IMR-90 (cell line): ENCODE data around the gene JAKMIP1. TPM values are rescaled to one million over a fixed set of nuclear protein-coding genes. Genes with fewer than 3 reads are reported as not detected.

Experiments
- ATAC-seq: fragments of 200-7000 bp; cut with Tn5 transposase; 2 replicates; pipeline ENCODE4 v1.9.1; 2020; ENCODE audit warnings: low read depth, mild to moderate bottlenecking, moderate library complexity
- BruUV-seq: library from RNA; stranded (reverse); fragments of 400-500 nt; replicated peaks from 2 replicates; lab custom pipeline; 2021; lab: Mats Ljungman, UMichigan
- CTCF ChIA-PET: fragments of 300-600 bp; formaldehyde crosslinking; extraction: SDS; loops from one replicate; lab custom pipeline; 2021; ENCODE audit warnings: antibody characterized with exemption; lab: Yijun Ruan, JAX
- POLR2A ChIA-PET: fragments of 300-600 bp; sonication (Branson Sonifier 250); formaldehyde crosslinking; loops from one replicate; lab custom pipeline; 2022; ENCODE audit warnings: antibody characterized with exemption; ENCODE audit not compliant: unreplicated experiment; lab: Charles Lee
- DNase-seq: peaks from one replicate; pipeline ENCODE4 v3.0.0; 2013
- H2AFZ ChIP-seq: replicated peaks from 2 replicates; pipeline ENCODE3; 2013; ENCODE audit warnings: low read length, mild to moderate bottlenecking; ENCODE audit not compliant: poor library complexity
- H2AK5ac ChIP-seq: 2 replicates; pipeline ENCODE4 v1.6.1; 2013; ENCODE audit warnings: low read depth, low read length, inconsistent platforms
- H2AK9ac ChIP-seq: replicated peaks from 2 replicates; pipeline ENCODE3; 2013; ENCODE audit warnings: mild to moderate bottlenecking, low read depth, low read length, moderate library complexity; ENCODE audit not compliant: poor library complexity
- H2BK120ac ChIP-seq: 2 replicates; pipeline ENCODE4 v1.6.1; 2013; ENCODE audit warnings: low read depth, low read length, inconsistent platforms
- H2BK15ac ChIP-seq: 3 replicates; pipeline ENCODE4 v1.6.1; 2013; ENCODE audit warnings: low read depth, low read length, inconsistent platforms
- H2BK20ac ChIP-seq: 2 replicates; pipeline ENCODE4 v1.6.1; 2013; ENCODE audit warnings: low read depth, mild to moderate bottlenecking, inconsistent platforms, low read length, moderate library complexity
- H2BK5ac ChIP-seq: 2 replicates; pipeline ENCODE4 v1.6.1; 2013; ENCODE audit warnings: mild to moderate bottlenecking, low read depth, low read length, inconsistent platforms; ENCODE audit not compliant: poor library complexity, severe bottlenecking
- H3K14ac ChIP-seq: replicated peaks from 2 replicates; pipeline ENCODE4 v1.6.1; 2013; ENCODE audit warnings: low read depth, low read length, inconsistent platforms
- H3K18ac ChIP-seq: 2 replicates; pipeline ENCODE4 v1.6.1; 2013; ENCODE audit warnings: low read depth, low read length, control low read depth
- H3K23ac ChIP-seq: 2 replicates; pipeline ENCODE4 v1.6.1; 2013; ENCODE audit warnings: low read depth, low read length, inconsistent platforms
- H3K27ac ChIP-seq: 2 replicates; pipeline ENCODE4 v1.5.1; 2013; ENCODE audit warnings: mild to moderate bottlenecking, control low read depth, low read length; ENCODE audit not compliant: insufficient read depth
- H3K27me3 ChIP-seq: 2 replicates; pipeline ENCODE4 v1.6.1; 2013; ENCODE audit warnings: low read length; ENCODE audit not compliant: control insufficient read depth, insufficient read depth
- H3K36me3 ChIP-seq: 2 replicates; pipeline ENCODE4 v1.6.1; 2013; ENCODE audit warnings: low read length, mixed read lengths; ENCODE audit not compliant: control insufficient read depth, insufficient read depth
- H3K4ac ChIP-seq: 2 replicates; pipeline ENCODE4 v1.6.1; 2013; ENCODE audit warnings: low read depth, low read length, inconsistent platforms
- H3K4me1 ChIP-seq: 2 replicates; pipeline ENCODE4 v1.6.1; 2013; ENCODE audit warnings: low read length, mixed read lengths; ENCODE audit not compliant: control insufficient read depth, insufficient read depth
- H3K4me2 ChIP-seq: 2 replicates; pipeline ENCODE4 v1.6.1; 2013; ENCODE audit warnings: low read depth, mild to moderate bottlenecking, control low read depth, low read length, moderate library complexity
- H3K4me3 ChIP-seq: 2 replicates; pipeline ENCODE4 v1.5.1; 2013; ENCODE audit warnings: low read depth, mild to moderate bottlenecking, control low read depth, low read length, moderate library complexity; ENCODE audit not compliant: insufficient read depth
- H3K56ac ChIP-seq: 2 replicates; pipeline ENCODE4 v1.6.1; 2013; ENCODE audit warnings: low read length, inconsistent platforms; ENCODE audit not compliant: insufficient read depth; ENCODE audit errors: extremely low read depth
- H3K79me1 ChIP-seq, 2 experiments: 2 replicates each; pipeline ENCODE4 v1.6.1; 2013; ENCODE audit warnings: low read length in 2 of 2, inconsistent platforms in 1 of 2, low read depth in 1 of 2
- H3K9ac ChIP-seq: 2 replicates; pipeline ENCODE4 v1.6.1; 2013; ENCODE audit warnings: low read depth, low read length, control low read depth
- H3K9me1 ChIP-seq: 2 replicates; pipeline ENCODE4 v1.6.1; 2013; ENCODE audit warnings: low read length, inconsistent platforms; ENCODE audit not compliant: insufficient read depth
- H3K9me3 ChIP-seq: 2 replicates; pipeline ENCODE4 v1.6.1; 2013; ENCODE audit warnings: low read length; ENCODE audit not compliant: control insufficient read depth, insufficient read depth
- H4K20me1 ChIP-seq: 2 replicates; pipeline ENCODE4 v1.6.1; 2013; ENCODE audit warnings: low read length, inconsistent platforms; ENCODE audit not compliant: insufficient read depth
- H4K5ac ChIP-seq: 2 replicates; pipeline ENCODE4 v1.6.1; 2013; ENCODE audit warnings: mild to moderate bottlenecking, low read depth, low read length, control low read depth
- H4K8ac ChIP-seq, 2 experiments: 2 replicates each; pipeline ENCODE4 v1.6.1; 2013; ENCODE audit warnings: low read depth in 2 of 2, low read length in 2 of 2, control low read depth in 1 of 2, inconsistent platforms in 1 of 2
- H4K91ac ChIP-seq: 2 replicates; pipeline ENCODE4 v1.6.1; 2013; ENCODE audit warnings: low read depth, low read length, inconsistent platforms; ENCODE audit not compliant: insufficient read depth
- CHD1 ChIP-seq: IDR thresholded peaks from 2 replicates; pipeline ENCODE4 v1.6.1; 2012; ENCODE audit warnings: low read depth, low read length, improper control_type of control experiment
- NFE2L2 ChIP-seq: fragments of 150-350 bp; IDR thresholded peaks from 2 replicates; pipeline ENCODE4 v1.6.1; 2016; ENCODE audit warnings: low read depth, mild to moderate bottlenecking, low read length
- RAD21 ChIP-seq: IDR thresholded peaks from 2 replicates; pipeline ENCODE4 v1.6.1; 2012; ENCODE audit warnings: low read length, improper control_type of control experiment
- RCOR1 ChIP-seq: IDR thresholded peaks from 2 replicates; pipeline ENCODE4 v1.6.1; 2012; ENCODE audit warnings: mild to moderate bottlenecking, low read length, improper control_type of control experiment; ENCODE audit not compliant: insufficient replicate concordance
- WGBS, 2 experiments: methylation state at CpG; one replicate each; pipeline versions ENCODE4 v1.1.5 to v1.1.7; 2013; ENCODE audit warnings: missing lambda C conversion rate in 2 of 2; ENCODE audit not compliant: insufficient read length in 1 of 2; ENCODE audit errors: extremely low coverage in 2 of 2; 5-methylcytosine and 5-hydroxymethylcytosine counted together
- dilution Hi-C: fragments of 300-500 bp; cut with HindIII; formaldehyde crosslinking; loops from one replicate; pipeline ENCODE4 v1.14.3; 2018; ENCODE audit warnings: low sequenced_read_pairs; ENCODE audit not compliant: unreplicated experiment
- in situ Hi-C: fragments of 300-500 bp; cut with MboI; formaldehyde crosslinking; loops from 3 replicates; pipeline ENCODE4 v1.14.3; 2019; ENCODE audit warnings: low sequenced_read_pairs, inconsistent platforms, mixed read lengths
- intact Hi-C: fragments of 100-400 bp; cut with micrococcal nuclease; formaldehyde crosslinking; loops from 2 replicates; pipeline ENCODE4 v1.10.0; 2022
- polyA plus RNA-seq, 3 experiments: library from polyadenylated mRNA; depleted of rRNA; stranded (reverse); fragments of >200 nt; gene quantifications; 2 replicates each; pipeline ENCODE4 v1.2.3, GENCODE V29; 2012; ENCODE audit warnings: low replicate concordance in 1 of 3
- total RNA-seq: library from RNA; depleted of rRNA; stranded (reverse); fragments of >200 nt; gene quantifications from 2 replicates; pipeline ENCODE4 v1.2.3, GENCODE V29; 2012

JAKMIP1 gene
- total and polyA plus RNA-seq, 2 of the 4 experiments (the other 2 are of a cell fraction): not detected

- Histone ChIP-seq H2BK15ac (no peak overlapping the region), H2BK20ac (no peak overlapping the region), H3K18ac (no peak overlapping the region), H3K9me3 (no peaks in the 10 kb centered on the region; the same call in none of the 2 replicates), H4K8ac (no peak overlapping the region), H3K23ac (no peak overlapping the region), H3K4ac (no peak overlapping the region), H3K4me2 (no peak overlapping the region), H4K20me1 (no peaks in the 10 kb centered on the region), H3K36me3 (no peaks in the 10 kb centered on the region), H3K9me1 (no peaks in the 10 kb centered on the region), H3K4me3 (no peak overlapping the region), H3K9ac (no peak overlapping the region), H3K27ac (no peak overlapping the region), H3K14ac (no peak overlapping the region), H2BK120ac (no peak overlapping the region), H2AK5ac (no peak overlapping the region), H4K91ac (no peak overlapping the region), H4K5ac (no peak overlapping the region), H2BK5ac (no peak overlapping the region), H2AK9ac (no peak overlapping the region), H3K79me1 (no peaks in the 10 kb centered on the region), H3K56ac (no peak overlapping the region), H3K4me1 (no peaks in the 10 kb centered on the region), H3K27me3 (no peaks in the 10 kb centered on the region), H2AFZ (no peak overlapping the region)
- 70% methylated on average over 7 of the region's 18 CpGs; no CpG with 5 or more reads in 1 of the 2 experiments for WGBS, 2 experiments
- ChIA-PET POLR2A (no interaction called here), CTCF (no interaction called here)
- in situ Hi-C loops: no loop called here
- no peak for TF ChIP-seq NFE2L2
- TF ChIP-seq RAD21: no peak
- TF ChIP-seq RCOR1: no peak
- TF ChIP-seq CHD1: no peak
- dilution Hi-C loops: no loop called here
- ATAC-seq (no peak), DNase-seq (no peak)
- no TSS peak for BruUV-seq
- intact Hi-C loops: no loop called here
Observed at GRCh38 chr4:6150046-6150735, 50.2 kb downstream of the JAKMIP1 start.
